CD4-positive, alpha-beta T cell (primary cell): ENCODE data around the gene SERPINE1. TPM values are rescaled to one million over a fixed set of nuclear protein-coding genes. Genes with fewer than 3 reads are reported as not detected.

Experiments used
- ATAC-seq: fragments of 200-7000 bp; cut with Tn5 transposase; one replicate; pipeline ENCODE4 v1.10.0; 2022; ENCODE audit warnings: mild to moderate bottlenecking; ENCODE audit not compliant: poor library complexity
- CTCF ChIA-PET: fragments of 350-600 bp; sonication (Branson Sonifier 250); formaldehyde crosslinking; loops from one replicate; lab custom pipeline; 2021; ENCODE audit warnings: antibody characterized with exemption, inconsistent platforms; lab: Charles Lee
- POLR2A ChIA-PET: fragments of 350-600 bp; sonication (Branson Sonifier 250); formaldehyde crosslinking; loops from one replicate; lab custom pipeline; 2021; ENCODE audit warnings: antibody characterized with exemption, inconsistent platforms; lab: Charles Lee
- DNase-seq, 14 experiments: peaks; one replicate each; pipeline ENCODE4 v3.0.0-alpha.2; 2013 to 2020; ENCODE audit warnings: mixed read lengths in 2 of 14
- H3K27ac ChIP-seq, 2 donors: one replicate each; pipeline versions ENCODE4 v1.5.1 to v1.7.0; 2013; ENCODE audit warnings: low read length in 2 of 2, low read depth in 1 of 2, mild to moderate bottlenecking in 1 of 2
- H3K27me3 ChIP-seq, 2 experiments: 1 replicate in 1 of 2; 2 replicates in 1 of 2; pipeline versions ENCODE4 v1.6.1 to v1.7.0; 2013; ENCODE audit warnings: low read length in 2 of 2, control low read depth in 1 of 2, mild to moderate bottlenecking in 1 of 2, moderate library complexity in 1 of 2; ENCODE audit not compliant: insufficient read depth in 2 of 2, control insufficient read depth in 1 of 2
- H3K36me3 ChIP-seq: one replicate; pipeline ENCODE4 v1.6.1; 2013; ENCODE audit warnings: low read length, control low read depth; ENCODE audit not compliant: insufficient read depth
- H3K4me1 ChIP-seq: one replicate; pipeline ENCODE4 v1.6.1; 2013; ENCODE audit warnings: low read length, control low read depth; ENCODE audit not compliant: insufficient read depth
- H3K4me3 ChIP-seq: one replicate; pipeline ENCODE4 v1.5.1; 2013; ENCODE audit warnings: mild to moderate bottlenecking, low read length, moderate library complexity
- H3K9me3 ChIP-seq, 2 experiments: 1 replicate in 1 of 2; 2 replicates in 1 of 2; pipeline versions ENCODE4 v1.6.1 to v1.7.0; 2013; ENCODE audit warnings: low read length in 2 of 2, mild to moderate bottlenecking in 2 of 2, control low read depth in 1 of 2, moderate library complexity in 1 of 2; ENCODE audit not compliant: control insufficient read depth in 1 of 2, insufficient read depth in 1 of 2
- H3K27ac Mint-ChIP-seq: one replicate; pipeline ENCODE4 v1.8.0; 2020; ENCODE audit warnings: mixed read lengths
- H3K27me3 Mint-ChIP-seq: one replicate; pipeline ENCODE4 v1.8.0; 2021; ENCODE audit warnings: mixed read lengths
- H3K36me3 Mint-ChIP-seq: one replicate; pipeline ENCODE4 v1.8.0; 2021; ENCODE audit warnings: low read depth, mixed read lengths
- H3K4me1 Mint-ChIP-seq: one replicate; pipeline ENCODE4 v1.8.0; 2021; ENCODE audit warnings: low read depth, mixed read lengths
- H3K4me3 Mint-ChIP-seq: one replicate; pipeline ENCODE4 v1.8.0; 2020; ENCODE audit warnings: mild to moderate bottlenecking, mixed read lengths
- H3K9me3 Mint-ChIP-seq: one replicate; pipeline ENCODE4 v1.8.0; 2020; ENCODE audit warnings: mixed read lengths
- intact Hi-C, 2 experiments: fragments of 100-400 bp; cut with DNase I in 1 of 2; cut with micrococcal nuclease in 1 of 2; formaldehyde crosslinking; loops; one replicate each; pipeline versions ENCODE4 v1.15.1 to v1.9.0; 2023 to 2025; cut with DNase I, micrococcal nuclease
- total RNA-seq, 174 experiments: library from RNA in 2 of 174; stranded (reverse) in 2 of 174; gene quantifications; one replicate each; pipeline ENCODE4 v1.2.3 and lab custom pipeline; 2021 to 2026
- TF ChIP-seq, protein P1 (sequence below): fragments of 200-600 bp; IDR thresholded peaks from one replicate; pipeline ENCODE4 v1.8.0; 2022; ENCODE audit warnings: antibody characterized with exemption, mild to moderate bottlenecking

Gene SERPINE1
- total RNA-seq, 2 experiments from 2014 or later, result 0.11 TPM; not detected in 1

DNA sequence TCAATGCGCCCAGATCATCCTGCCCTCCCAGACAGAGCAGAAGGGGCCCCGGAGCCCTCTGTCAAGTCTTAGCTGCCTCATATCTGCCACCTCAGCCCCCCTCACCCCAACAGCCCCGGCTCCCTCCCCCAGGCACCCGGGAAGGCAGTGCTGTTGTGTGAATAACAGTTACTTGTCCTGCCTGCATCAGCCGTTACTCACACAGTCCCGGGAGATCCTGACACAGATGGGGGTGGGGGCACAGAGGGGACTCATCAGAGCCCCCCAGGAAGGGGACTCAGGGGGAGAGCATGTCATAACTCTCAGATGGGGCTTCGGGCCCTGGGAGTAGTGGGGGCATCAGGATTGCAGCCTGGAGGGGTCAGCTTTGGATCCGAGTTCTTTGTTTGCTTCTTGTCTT lies 12.4 kb upstream of the SERPINE1 start:
- CTCF ChIA-PET, result no interaction called here
- Histone ChIP-seq H3K27ac (no peak overlapping the region), H3K27me3 (peaks cover 0 to 3% of the 10 kb centered on the region in 2 experiments), H3K4me1 (no peaks in the 10 kb centered on the region), H3K4me3 (no peak overlapping the region), H3K9me3 (peaks cover 0 to 4% of the 10 kb centered on the region in 2 experiments), H3K36me3 (no peaks in the 10 kb centered on the region)
- TF ChIP-seq, protein P1, sequence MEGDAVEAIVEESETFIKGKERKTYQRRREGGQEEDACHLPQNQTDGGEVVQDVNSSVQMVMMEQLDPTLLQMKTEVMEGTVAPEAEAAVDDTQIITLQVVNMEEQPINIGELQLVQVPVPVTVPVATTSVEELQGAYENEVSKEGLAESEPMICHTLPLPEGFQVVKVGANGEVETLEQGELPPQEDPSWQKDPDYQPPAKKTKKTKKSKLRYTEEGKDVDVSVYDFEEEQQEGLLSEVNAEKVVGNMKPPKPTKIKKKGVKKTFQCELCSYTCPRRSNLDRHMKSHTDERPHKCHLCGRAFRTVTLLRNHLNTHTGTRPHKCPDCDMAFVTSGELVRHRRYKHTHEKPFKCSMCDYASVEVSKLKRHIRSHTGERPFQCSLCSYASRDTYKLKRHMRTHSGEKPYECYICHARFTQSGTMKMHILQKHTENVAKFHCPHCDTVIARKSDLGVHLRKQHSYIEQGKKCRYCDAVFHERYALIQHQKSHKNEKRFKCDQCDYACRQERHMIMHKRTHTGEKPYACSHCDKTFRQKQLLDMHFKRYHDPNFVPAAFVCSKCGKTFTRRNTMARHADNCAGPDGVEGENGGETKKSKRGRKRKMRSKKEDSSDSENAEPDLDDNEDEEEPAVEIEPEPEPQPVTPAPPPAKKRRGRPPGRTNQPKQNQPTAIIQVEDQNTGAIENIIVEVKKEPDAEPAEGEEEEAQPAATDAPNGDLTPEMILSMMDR, result no peak
- Mint-ChIP-seq H3K9me3 (no peaks in the 10 kb centered on the region), H3K4me1 (no peaks in the 10 kb centered on the region), H3K4me3 (no peak overlapping the region), H3K27ac (no peak overlapping the region), H3K27me3 (peaks cover 8% of the 10 kb centered on the region), H3K36me3 (no peaks in the 10 kb centered on the region)
- intact Hi-C loops, result no loop called here
- POLR2A ChIA-PET, result no interaction called here
- ATAC-seq, result no peak
- DNase-seq, result no peak

DNA sequence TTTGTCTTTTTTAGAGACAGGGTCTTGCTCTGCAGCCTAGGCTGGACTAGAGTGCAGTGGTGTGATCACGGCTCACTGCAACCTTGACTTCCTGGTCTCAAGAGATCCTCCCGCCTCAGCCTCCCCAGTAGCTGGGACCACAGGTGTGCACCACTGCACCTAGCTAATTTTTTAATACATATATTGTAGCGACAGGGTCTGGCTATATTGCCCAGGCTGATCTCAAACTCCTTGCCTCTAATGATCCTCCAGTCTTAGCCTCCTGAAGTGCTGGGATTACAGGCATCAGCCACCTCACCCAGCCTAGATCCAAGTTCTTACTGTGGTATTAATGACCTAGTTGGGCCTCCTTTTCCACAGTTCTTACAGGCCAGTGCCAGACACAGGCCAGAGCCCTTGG lies 11.7 kb upstream of the SERPINE1 start:
- H3K27ac ChIP-seq, result no peak overlapping the region
- peaks cover 14% of the 10 kb centered on the region for H3K27me3 Mint-ChIP-seq
- H3K36me3 Mint-ChIP-seq, result no peaks in the 10 kb centered on the region
- H3K27ac Mint-ChIP-seq, result no peak overlapping the region
- no peaks in the 10 kb centered on the region for H3K9me3 Mint-ChIP-seq
- no peak overlapping the region for H3K4me3 Mint-ChIP-seq
- DNase-seq (no peak), ATAC-seq (no peak)
- no peaks in the 10 kb centered on the region for H3K36me3 ChIP-seq
- intact Hi-C loops, result no loop called here
- CTCF ChIA-PET, result no interaction called here
- peaks cover 0 to 4% of the 10 kb centered on the region in 2 experiments for H3K9me3 ChIP-seq
- H3K4me1 ChIP-seq, result no peaks in the 10 kb centered on the region
- H3K27me3 ChIP-seq, result peaks cover 0 to 3% of the 10 kb centered on the region in 2 experiments
- no peak overlapping the region for H3K4me3 ChIP-seq
- POLR2A ChIA-PET, result no interaction called here
- TF ChIP-seq, protein P1, result no peak
- H3K4me1 Mint-ChIP-seq, result no peaks in the 10 kb centered on the region

DNA sequence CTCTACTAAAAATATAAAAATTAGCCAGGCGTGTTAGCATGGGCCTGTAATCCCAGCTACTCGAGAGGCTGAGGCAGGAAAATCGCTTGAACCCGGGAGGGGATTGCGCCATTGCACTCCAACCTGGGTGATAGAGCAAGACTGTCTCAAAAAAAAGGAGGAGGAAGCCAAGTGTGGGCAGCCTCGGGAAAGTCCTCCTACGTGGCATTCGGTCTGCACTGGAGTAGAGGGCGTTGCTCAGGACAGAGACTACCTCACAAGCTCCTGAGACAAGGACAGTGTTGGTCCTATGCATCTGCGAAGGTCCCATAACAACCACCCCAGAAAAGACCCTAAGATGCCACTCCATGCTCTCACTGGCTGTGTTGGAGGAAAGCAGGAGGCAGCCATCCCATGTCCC lies 10.0 kb upstream of the SERPINE1 start:
- TF ChIP-seq, protein P1, result no peak
- CTCF ChIA-PET, result no interaction called here

More for the DNA sequence above, 10.0 kb upstream of the SERPINE1 start:
- peaks cover 25% of the 10 kb centered on the region for H3K27me3 Mint-ChIP-seq
- no peak overlapping the region for H3K27ac Mint-ChIP-seq
- ATAC-seq (no peak), DNase-seq (no peak)
- Histone ChIP-seq H3K36me3 (no peaks in the 10 kb centered on the region), H3K4me3 (no peak overlapping the region), H3K4me1 (peaks cover under 1% of the 10 kb centered on the region), H3K27me3 (peaks cover 2 to 5% of the 10 kb centered on the region in 2 experiments), H3K9me3 (peaks cover 0 to 4% of the 10 kb centered on the region in 2 experiments), H3K27ac (no peak overlapping the region)
- intact Hi-C loops, result no loop called here
- no peaks in the 10 kb centered on the region for H3K36me3 Mint-ChIP-seq
- H3K9me3 Mint-ChIP-seq, result no peaks in the 10 kb centered on the region
- H3K4me3 Mint-ChIP-seq, result no peak overlapping the region
- POLR2A ChIA-PET, result no interaction called here
- H3K4me1 Mint-ChIP-seq, result no peaks in the 10 kb centered on the region
